NCI-H524 treated with DMSO at 0.1 percent for 48 hours (cell line): ENCODE measurements around the gene FKBP9.
A peak's percentile ranks its signal among the peaks of the same experiment; 100 is the strongest.
"Not testable (repeated sequence)": the region's sequence is repeated elsewhere in the genome, so short reads cannot be mapped to it uniquely, and the experiment has no call there.

Experiments
- DNase-seq: peaks from one replicate; lab custom pipeline; 2025; lab: John Stamatoyannopoulos, UW

FKBP9 gene

GRCh38 chr7:32957326-32958045, at the start of gene FKBP9:
TSS of gene FKBP9 (plus strand) at chr7:32957440. CDS start at chr7:32957574, 134 bp downstream.
- no peak for DNase-seq

GRCh38 chr7:32910195-32910594, 47.0 kb upstream of the FKBP9 start:
- DNase-seq = no peak

- no peak for DNase-seq
These were observed 43.1 kb upstream of the FKBP9 start for GRCh38 chr7:32914184-32914583.

GRCh38 chr7:32915041-32915536, 42.2 kb upstream of the FKBP9 start:
- DNase-seq = no peak

GRCh38 chr7:32916006-32916405, 41.2 kb upstream of the FKBP9 start:
- peak; percentile 77 for DNase-seq

- DNase-seq = not testable (repeated sequence)
These were observed 40.2 kb upstream of the FKBP9 start for GRCh38 chr7:32916994-32917393.

- DNase-seq = no peak
These were observed 35.3 kb upstream of the FKBP9 start for GRCh38 chr7:32921896-32922295.

GRCh38 chr7:32928785-32929298, 28.4 kb upstream of the FKBP9 start:
- no peak for DNase-seq

GRCh38 chr7:32929430-32930143, 27.7 kb upstream of the FKBP9 start:
- no peak for DNase-seq

GRCh38 chr7:32930378-32930777, 26.9 kb upstream of the FKBP9 start:
- DNase-seq = no peak

GRCh38 chr7:32935558-32935957, 21.7 kb upstream of the FKBP9 start:
- DNase-seq = no peak

GRCh38 chr7:32936689-32937088, 20.6 kb upstream of the FKBP9 start:
- DNase-seq = no peak

GRCh38 chr7:32937344-32938174, 19.7 kb upstream of the FKBP9 start:
- peak; percentile 26 for DNase-seq

- DNase-seq = peak; percentile 29
These were observed 16.1 kb upstream of the FKBP9 start for GRCh38 chr7:32941181-32941580.

- no peak for DNase-seq
These were observed 15.4 kb upstream of the FKBP9 start for GRCh38 chr7:32941681-32942414.

- DNase-seq = no peak
These were observed 14.6 kb upstream of the FKBP9 start for GRCh38 chr7:32942415-32943251.

GRCh38 chr7:32943252-32944030, 13.8 kb upstream of the FKBP9 start:
- DNase-seq = no peak

GRCh38 chr7:32947420-32947983, 9.7 kb upstream of the FKBP9 start:
- DNase-seq = no peak

GRCh38 chr7:32948202-32948601, 9.0 kb upstream of the FKBP9 start:
- no peak for DNase-seq
